LoVo (cell line): ENCODE results near the gene ZNF516.

Source experiments
- DNase-seq: peaks from one replicate; pipeline ENCODE4 v3.0.0-alpha.2; 2016; ENCODE audit warnings: low spot score

Gene ZNF516

DNA sequence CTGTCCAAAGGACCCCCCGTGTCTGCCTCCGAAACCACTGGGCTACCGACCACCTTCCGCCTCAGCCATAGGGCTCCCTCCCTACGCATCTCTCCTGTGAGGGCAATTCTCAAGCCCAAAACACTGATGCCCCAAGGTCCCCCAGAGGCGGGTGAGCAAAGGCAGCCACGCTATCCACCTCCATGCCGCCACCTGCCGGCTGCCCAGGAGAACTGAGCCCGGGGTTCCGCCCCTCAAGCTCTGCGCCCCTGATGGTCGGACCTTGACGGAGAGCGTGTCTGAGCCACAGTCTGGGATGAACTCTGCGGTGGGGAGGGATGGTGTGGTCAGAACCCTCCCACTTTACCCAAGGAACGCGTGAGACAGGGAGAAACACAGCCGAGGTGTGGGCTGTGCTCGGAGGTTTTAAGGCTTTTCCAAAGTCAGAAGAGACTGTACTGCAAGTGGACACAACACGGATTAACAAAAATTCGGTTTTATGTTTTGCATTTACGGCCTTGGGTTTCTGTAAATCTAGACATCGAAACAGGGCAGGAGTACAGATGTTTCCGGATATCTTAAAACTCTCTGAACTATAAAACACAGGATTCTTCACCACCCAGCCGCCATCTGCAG is 114.1 kb downstream of the ZNF516 start:
- DNase-seq: no peak

DNA sequence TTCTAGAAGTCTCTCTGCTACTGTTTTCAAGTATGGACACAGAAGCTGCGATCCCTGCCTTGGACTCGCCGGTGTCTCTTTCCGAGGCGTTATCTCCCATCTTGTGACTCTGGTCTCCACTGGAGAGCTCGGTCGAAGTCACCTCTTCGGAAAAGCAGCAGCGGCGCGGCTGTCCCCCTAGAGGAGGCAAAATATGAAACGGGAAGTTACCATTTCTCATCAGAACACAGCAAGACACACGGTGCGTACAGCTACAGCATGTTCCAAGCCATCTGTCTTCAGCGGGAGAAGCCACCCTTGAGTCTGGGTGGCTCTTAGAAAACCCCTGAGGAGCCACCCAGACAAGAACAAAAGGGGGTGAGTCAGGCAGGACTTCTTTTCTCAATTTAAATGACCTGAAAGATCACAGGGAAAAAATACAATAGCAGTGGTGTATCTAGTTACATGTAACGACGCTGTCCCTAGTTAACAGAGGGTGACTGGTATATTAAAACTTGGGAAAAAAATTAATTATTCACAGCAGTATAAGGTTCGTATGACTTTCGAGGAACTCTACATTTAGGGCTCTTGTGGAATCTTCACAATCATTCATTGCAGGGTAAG is 114.8 kb downstream of the ZNF516 start:
- no peak for DNase-seq

DNA sequence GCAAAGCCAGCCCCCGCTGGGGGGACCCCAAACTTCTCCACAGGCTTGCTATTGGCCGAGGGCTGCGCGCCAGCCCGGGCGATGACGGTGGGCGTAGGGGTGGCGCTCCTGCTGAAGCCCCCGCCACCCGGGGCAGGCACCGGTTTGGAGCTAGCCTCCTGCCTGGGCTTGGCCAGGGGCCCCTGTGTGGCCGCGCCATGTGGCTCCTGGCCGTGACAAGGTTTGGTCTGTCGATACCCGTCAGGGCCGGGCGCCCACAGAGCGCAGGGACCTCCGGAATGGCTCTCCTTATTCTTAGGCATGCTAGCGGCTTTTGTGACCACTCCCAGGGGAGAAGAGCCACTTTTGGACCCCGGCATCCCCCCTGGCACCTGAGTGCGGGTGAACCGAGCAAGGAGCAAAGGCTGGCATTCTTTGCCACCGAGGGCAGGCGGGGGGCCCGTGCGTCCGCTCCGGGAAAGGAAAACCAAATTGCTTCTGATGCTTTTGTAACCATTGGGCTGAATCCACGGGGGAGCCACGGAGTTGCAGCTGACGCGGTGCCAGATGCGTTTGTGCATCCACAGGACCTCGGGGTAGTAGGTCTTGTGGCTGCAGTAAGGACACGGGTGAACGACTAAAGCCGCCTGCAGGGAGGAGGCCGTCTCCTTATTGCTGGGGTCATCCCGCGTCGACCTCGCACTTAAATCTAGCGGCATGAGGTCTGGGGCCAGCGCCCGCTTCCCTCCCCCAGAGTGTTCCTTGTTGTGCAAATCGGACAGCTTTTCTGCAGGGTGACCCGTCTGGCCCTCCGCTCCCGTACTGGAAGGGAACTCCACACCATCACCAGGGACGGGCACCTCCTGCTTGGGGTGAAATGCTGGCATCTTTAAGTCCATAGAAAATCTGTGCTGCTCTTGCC is 115.6 kb downstream of the ZNF516 start:
- no peak for DNase-seq

DNA sequence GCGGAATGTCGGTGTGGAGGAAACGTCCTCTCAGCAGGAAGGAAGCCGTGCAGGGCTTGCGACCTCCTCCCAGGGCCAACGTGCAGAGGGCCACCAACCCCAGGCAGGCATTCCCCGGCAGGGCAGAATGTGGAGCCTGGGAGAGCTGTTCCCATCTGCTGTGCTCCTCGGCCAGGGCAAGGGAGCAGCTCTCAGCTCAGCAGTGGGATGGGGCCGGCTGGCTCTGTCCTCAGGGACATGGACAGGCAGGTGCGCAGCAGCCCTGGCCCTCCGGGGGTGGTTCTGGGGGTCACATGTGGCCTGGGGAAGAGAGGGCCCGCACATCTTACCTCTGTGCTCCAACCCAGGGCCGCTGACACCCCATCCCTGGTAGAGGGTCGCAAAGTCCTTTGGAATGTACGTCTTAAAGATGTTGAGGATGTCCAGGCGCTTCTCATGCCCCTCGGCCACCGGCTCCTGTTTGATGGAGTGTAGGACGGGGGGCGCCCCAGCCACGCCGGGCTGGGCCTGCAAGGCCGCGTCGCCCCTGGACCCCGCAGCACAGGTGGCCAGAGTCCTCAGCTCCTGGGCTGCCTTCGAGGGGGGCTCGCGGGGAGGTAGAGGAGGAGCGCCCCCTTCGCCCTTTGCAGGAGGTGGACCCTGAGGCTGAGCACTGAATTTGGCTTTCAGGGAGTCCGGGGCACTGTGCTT is 116.4 kb downstream of the ZNF516 start:
- no peak for DNase-seq

DNA sequence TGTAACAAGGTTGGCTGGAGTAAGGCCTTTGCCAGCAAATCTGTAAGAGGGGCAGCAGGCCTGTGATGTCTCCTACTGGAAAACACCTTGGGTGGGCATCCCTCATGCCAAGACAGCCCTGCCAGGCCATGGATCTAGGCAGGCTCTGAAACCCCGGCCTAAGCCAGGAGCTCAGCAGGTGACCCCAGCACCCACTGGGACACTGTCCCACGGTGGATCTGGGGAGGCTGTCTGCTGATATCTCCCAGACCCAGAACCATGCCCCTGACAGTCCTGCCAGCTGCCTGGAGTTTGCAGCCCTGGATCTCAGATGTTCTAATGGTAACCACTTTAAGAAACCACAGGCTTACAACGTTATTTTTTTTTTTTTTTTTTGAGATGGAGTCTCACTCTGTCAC is 117.7 kb downstream of the ZNF516 start:
- no peak for DNase-seq

DNA sequence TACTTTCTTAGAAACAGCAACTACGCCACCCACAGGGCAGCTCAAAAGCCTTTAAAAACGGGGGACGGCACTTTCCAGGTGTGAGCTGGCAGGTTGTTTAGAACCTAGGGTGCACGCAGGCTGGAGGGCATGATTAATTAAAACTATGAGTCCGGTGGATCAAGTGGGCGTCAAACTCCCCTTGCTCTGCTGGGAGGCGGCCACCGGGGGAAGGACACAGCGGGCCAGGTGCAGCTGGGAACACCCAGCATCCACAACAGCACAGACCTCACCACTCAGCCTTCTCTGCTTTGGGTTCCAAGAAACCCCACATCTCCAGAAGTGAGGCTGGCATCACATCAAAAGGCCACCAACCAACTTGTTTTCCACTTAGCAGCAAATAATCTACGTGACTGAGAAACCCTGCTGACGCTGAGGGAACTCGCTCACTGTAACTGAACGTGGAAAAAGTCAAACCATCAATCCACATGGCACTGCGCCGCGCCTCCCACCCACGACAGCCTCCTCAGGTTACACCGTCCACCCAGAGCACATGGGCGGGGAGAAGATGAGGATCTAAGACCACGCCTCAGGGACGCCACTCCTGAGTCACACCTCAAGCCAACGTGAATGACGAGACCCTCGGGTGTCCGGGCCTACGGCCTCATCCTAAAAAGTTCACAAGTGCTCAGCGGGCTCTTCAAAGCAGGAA is 118.2 kb downstream of the ZNF516 start:
- DNase-seq: no peak

DNA sequence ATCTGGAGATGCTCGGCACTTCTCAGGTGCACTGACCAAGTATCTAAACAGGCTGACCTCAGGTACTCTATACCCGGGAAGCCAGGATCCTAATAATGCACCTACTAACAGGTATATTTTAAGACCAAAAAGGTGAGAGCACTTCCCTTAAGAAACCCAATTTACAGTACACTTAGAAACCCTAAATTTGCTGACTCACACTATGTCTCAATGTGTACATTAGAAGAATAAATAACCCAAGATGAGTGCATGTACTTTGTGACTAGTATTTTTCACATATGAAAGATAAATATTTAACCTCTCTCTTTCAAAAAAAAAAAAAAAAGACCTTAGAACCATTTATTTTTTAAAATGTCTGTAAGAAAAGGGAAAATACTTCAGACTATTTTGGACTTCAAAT is 118.8 kb downstream of the ZNF516 start:
- DNase-seq: no peak

DNA sequence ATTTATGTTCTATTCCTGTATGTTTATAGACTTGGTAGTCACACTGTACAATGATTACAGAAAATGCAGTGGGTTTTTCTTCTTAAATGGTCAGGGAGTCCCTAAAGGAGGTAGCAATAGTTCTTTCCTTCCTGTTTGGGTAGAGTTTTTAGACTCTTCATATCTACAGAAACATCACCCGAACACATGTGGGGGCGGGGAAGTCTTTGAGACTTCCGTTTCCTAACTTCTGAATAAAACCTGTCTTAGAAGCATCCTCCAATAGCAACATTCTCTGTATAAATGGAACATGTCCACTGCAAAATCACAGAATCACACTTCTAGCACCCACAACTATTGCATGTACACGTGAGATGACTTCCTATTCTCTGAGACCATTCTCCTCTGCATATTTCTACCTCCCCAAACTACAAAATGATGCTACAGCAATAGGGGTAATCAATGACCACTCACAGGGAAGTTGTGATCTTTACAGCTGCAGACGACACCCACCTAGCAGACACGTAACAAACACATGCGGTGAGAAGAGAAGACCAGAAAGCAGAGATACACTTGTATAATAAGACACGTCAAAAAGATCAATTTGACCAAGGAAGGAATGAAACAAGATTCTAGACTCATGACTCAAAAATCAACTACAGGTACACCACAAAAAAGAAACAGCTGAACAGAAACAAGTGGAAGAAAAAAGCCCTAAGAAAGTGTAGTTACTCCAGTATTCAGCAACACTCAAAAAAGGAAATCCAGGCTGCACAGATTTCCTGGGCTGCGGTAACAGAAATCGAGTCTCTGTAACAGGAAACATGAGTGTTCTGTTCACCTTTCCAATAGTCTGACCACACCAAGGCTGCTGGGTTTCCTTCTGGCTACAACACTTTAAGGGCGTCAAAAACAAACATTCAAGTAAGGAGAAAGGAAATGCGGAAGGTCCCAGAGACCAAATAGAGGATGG is 120.4 kb downstream of the ZNF516 start:
- no peak for DNase-seq

DNA sequence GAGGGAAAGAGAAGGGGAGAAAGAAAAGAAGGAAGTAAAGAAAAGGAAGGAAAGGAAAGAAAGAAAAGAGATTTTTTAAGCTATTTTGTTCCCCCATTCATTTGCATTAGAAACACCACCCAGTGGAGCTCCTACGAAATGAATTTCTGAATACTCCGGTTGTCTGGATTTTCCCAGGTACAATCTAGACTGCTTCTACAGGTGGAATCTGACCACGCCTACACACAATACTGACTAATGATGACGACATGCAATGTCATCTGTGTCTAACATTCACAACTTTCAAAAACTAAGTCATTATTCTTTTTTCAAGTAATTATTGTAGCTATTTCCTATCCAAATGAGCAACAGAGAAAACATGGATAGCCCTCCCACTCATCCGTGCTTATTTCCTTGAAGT is 121.7 kb downstream of the ZNF516 start:
- DNase-seq: no peak

DNA sequence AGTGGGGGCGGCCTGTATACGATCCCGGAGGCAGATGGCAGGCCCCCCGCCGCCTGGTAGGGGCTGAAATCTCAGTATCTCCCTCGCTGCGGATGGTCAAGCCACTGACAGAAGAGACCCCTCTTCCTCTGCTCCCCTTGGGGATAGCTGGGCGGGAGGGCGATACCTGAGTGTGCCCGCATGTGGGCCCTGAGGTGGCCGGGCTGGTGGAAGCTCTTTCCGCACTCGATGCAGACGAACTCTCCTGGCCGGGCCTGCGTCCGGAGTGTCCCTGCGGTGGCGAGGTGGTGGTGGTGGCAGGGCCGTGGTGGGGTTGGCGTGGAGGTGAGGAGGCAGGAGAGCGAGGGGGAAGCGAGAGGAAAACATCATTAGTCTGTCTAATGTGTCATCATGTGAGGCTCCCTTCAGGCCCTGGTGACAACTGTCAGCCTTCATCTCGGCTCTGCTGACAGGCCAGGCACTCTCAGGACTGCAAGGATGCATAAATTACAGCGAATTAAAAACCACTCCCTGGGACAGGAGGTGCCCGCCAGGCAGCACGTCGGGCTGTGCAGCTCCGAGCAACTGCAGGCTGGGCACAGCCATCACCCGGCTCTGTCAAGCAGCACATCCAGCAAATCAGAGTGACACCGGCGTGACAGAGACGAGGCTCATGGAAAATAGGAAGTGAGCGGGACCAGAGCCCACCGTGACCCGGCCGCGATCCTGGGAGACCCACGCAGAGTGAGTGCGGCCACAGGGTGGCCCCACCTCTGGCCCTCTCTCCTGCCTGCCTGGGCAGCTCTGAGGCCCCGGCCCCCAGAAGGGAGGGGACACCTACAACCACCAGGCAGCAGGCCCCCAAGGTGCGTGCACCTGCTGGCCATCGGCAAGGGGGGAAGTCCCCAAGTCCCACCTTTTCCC is 123.5 kb downstream of the ZNF516 start:
- no peak for DNase-seq

DNA sequence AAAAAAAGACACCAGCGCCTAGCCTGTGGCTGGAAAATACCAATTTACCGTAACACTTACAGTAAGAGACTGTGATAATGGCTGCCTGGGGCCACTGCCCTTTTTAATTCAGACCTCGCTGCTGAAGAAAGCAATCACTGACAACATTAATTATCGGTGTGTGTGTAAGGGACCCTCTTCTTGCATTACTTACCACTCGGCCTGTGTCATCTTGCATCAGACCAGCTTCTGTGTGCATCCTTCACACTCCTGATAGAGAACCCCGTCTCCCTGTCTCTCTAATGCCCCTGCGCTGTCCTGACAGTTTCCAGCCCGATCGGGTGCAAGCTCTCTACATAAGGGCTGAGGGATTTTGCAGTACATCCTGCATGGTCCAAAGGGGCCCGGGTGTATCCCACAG is 124.4 kb downstream of the ZNF516 start:
- DNase-seq: no peak

DNA sequence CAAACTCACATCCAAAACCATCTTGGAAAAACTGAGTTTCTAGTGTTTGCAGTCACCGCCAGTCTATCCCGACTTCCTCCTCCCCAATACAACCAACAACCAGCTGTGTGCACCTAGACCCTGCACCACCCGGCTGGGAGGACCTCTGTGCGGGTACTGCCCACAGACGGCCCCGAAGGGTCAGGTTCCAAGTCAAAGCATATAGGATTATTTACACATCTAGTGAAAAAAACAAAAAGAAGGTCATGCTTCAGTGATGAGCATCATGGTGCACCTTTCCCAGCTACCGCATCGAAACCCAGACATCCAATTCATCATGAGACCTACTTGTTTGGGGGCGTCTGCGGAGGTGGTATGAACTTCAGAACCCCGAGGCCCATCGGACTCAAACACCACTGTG is 124.8 kb downstream of the ZNF516 start:
- DNase-seq: no peak

DNA sequence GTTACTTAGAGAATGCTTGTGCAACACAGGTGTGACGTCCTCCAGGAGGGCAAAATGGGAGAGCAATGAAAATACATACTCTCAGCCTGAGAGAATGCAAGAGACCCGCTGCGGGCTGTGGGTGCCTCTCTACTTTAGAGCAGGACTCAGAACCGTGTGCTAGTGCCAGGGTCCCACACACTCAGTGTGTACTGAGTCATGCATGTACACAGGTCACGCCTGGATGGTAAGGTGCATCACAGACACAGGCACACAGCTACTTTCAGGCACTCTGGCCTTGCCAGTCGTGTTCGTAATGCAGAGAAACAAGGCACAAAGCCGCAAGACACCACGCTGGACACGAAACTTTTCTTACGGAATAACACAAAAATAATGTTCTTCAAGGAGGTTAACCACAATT is 125.3 kb downstream of the ZNF516 start:
- no peak for DNase-seq

DNA sequence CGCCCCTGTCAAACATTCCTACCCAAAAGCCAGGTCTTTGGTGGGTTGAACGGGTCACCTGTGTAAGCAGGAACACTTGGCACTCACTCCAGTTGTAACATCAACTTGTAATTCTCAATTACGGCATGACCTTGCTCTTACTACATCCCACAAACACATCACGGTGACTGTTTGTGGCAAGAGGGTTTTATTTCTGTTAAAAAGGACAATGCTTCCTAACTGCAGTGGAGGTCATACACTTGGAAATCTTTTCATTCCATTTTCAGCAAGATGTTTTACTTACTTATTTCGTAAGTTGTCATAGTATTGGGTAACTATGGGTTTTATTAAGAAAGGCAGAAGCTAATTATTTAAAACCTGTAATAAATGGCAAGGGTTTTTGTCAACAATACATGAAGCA is 126.1 kb downstream of the ZNF516 start:
- no peak for DNase-seq

DNA sequence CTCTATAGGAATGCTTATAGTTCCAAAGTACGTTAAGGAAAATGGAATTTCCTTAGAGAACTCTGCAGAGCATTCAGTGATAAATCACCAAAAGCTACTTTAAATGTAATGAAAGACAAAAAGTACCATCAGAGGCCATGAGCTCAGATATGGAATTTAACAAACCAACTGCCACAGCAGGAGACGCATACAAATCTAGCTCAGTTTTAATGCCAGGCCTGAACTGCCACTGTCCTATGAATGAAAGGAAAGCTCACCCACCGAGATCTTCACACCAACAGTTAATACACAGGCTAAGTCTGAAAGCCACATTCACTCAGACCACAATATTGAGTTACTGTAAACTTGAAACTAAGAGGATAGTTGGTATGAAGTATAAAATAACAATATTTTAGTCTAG is 126.8 kb downstream of the ZNF516 start:
- no peak for DNase-seq

DNA sequence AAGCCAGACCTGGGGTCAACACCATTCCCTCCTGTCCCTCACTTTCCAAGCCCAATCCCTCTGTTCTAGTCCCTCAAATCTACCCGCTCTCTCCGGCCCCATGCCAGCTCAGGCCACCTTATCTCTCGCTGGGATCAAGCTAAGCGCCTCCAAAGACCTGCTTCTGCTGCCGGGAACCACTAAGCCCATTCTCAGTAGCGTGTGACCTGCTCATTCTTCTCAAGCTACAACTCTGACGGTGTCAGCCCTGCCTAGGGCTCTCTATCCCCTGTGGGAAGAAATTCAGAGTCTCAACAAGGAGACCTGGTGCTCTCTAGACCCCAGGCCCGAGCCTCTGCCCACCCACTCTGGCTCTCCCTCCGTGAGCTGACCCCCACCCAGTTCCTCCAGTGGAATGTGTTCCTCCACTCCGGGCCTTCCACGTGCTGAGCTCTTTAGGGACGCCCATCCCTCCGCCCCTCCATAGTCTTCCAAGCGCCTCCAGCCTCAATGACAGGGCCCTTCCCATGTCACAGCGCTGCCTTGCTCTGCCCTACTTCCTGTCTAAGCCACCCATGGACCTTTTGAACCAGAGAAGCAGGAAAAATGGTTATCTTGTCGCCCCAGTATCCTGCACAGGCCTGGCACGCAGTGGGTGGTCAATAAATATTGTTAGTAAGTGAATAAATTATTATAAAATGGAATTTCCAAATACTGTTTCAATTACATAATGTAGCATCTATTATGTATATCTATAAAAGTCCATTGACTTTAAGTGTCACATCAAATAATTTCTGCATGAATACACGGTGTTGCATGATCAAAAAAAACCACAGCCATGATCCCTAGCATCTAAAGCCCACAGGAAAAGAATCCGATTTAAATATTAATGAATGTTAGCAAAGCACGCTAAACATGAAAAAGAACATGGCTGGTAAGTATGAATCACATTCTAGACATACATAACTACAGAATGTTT is 127.6 kb downstream of the ZNF516 start:
- DNase-seq: no peak

DNA sequence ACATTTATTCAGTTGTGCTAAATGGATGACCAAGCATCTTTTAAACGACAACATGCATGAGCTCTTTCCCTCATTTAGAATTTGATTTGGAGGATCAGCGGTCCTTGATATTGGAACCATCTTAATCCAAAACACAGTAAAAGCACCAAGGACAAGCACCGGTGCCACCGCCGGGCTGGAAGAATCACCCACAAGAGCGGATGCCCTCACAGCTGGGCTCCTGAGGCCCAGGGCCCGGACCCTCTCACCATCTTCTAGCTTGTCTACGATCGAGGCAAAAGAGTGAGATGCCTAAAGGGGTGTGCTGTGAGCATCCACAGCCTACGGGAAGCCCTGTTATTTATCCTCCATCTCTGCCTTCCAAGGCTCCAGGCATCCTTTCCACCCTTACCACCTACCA is 129.5 kb downstream of the ZNF516 start:
- DNase-seq: no peak
